Measurements from ENCODE around the gene FOSL2. TPM values are rescaled to one million over a fixed set of nuclear protein-coding genes. Genes with fewer than 3 reads are reported as not detected.

Gene FOSL2
- total RNA-seq, 1 experiment from 2014 or later, result 44.8 TPM

DNA sequence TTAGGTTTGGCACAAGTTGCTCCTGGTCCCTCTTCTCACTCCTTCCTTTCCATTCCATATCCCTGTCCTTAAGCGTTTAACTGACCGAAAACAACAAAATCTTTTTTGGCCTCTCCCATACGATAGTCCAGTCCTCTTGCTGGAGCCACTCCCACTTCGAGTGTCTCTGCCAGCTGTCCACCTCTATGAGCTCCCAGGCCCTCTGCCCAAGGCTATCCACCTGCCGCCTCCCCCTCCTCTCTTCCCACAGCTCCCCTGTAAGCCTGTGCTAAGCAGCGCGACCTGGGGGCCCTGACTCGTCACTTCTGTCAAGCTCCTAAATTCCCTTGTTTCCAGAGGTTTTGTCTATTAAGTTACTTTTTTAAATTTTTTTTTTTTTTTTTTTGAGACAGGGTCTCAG is 47.0 kb upstream of the FOSL2 start:
- Histone ChIP-seq H3K79me2 (ENCODE audit: insufficient read depth, low read length) (no peaks in the 10 kb centered on the region), H3K4me2 (ENCODE audit: low read length) (no peak overlapping the region), H3K27me3 (ENCODE audit: insufficient read depth, low read length) (no peaks in the 10 kb centered on the region), H3K4me3 (replicated peaks in 1 of 2; ENCODE audit: low read depth in 1 of 2, low read length in 2 of 2) (no peak overlapping the region), H4K20me1 (ENCODE audit: insufficient read depth) (no peaks in the 10 kb centered on the region), H2AFZ (ENCODE audit: low read depth, low read length, poor library complexity, severe bottlenecking) (no peak overlapping the region), H3K9ac (ENCODE audit: low read length) (no peak overlapping the region), H3K4me1 (ENCODE audit: control insufficient read depth in 1 of 2, insufficient read depth in 2 of 2, low read length in 2 of 2) (peaks cover 4 to 10% of the 10 kb centered on the region in 2 experiments; a peak in 3 of 4 replicates), H3K36me3 (ENCODE audit: control insufficient read depth in 1 of 2, insufficient read depth in 2 of 2, low read length in 2 of 2) (no peaks in the 10 kb centered on the region), H3K27ac (ENCODE audit: low read depth, low read length) (no peak overlapping the region), H3K9me3 (ENCODE audit: control insufficient read depth in 1 of 2, insufficient read depth in 1 of 2, low read depth in 1 of 2, low read length in 2 of 2) (no peaks in the 10 kb centered on the region), H3K9me2 (ENCODE audit: insufficient read depth) (no peaks in the 10 kb centered on the region)
- ATAC-seq (no peak), DNase-seq (ENCODE audit: low read depth, low spot score) (no peak)
- ChIA-PET CTCF (no interaction called here), POLR2A (no interaction called here), RAD21 (ENCODE audit: low non-redundant PET in 1 of 2, low total read pairs in 2 of 2, uncharacterized antibody in 2 of 2, unreplicated experiment in 2 of 2) (no interaction called here)
- TF ChIP-seq, protein P1, sequence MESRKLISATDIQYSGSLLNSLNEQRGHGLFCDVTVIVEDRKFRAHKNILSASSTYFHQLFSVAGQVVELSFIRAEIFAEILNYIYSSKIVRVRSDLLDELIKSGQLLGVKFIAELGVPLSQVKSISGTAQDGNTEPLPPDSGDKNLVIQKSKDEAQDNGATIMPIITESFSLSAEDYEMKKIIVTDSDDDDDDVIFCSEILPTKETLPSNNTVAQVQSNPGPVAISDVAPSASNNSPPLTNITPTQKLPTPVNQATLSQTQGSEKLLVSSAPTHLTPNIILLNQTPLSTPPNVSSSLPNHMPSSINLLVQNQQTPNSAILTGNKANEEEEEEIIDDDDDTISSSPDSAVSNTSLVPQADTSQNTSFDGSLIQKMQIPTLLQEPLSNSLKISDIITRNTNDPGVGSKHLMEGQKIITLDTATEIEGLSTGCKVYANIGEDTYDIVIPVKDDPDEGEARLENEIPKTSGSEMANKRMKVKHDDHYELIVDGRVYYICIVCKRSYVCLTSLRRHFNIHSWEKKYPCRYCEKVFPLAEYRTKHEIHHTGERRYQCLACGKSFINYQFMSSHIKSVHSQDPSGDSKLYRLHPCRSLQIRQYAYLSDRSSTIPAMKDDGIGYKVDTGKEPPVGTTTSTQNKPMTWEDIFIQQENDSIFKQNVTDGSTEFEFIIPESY (IDR thresholded peaks at IDR 0.05; ENCODE audit: extremely low read depth, insufficient replicate concordance, low read length), result no peak
- TF ChIP-seq, protein P2, sequence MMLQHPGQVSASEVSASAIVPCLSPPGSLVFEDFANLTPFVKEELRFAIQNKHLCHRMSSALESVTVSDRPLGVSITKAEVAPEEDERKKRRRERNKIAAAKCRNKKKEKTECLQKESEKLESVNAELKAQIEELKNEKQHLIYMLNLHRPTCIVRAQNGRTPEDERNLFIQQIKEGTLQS (IDR thresholded peaks at IDR 0.05), result no peak
- TF ChIP-seq CBX3 (IDR thresholded peaks at IDR 0.05; ENCODE audit: low read depth), result no peak
- no TSS peak for BruUV-seq (replicated peaks)
- intact Hi-C loops (cut with micrococcal nuclease), result no loop called here

DNA sequence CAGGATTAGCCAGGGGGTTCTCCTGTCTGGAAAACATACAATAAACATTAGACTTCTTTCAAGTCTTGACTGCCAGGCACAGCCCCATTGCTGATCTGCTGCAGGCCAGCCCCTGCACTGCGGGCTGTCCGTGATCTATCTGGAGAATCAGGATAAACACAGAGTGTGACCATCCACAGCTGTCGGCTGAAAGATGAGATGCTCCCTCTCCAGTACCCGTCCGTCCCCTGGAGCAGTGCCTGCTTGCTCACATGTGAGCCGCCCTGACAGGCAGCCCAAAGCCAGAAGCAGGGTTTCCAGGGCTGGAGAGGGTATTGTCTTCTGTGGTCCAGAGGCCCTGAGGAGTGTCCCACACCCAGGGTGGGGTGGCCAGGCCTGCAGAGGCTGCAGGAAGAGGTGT is 46.1 kb upstream of the FOSL2 start:
- Histone ChIP-seq H3K27ac (ENCODE audit: low read depth, low read length) (no peak overlapping the region), H3K9ac (ENCODE audit: low read length) (no peak overlapping the region), H3K9me2 (ENCODE audit: insufficient read depth) (no peaks in the 10 kb centered on the region), H3K27me3 (ENCODE audit: insufficient read depth, low read length) (no peaks in the 10 kb centered on the region), H3K9me3 (ENCODE audit: control insufficient read depth in 1 of 2, insufficient read depth in 1 of 2, low read depth in 1 of 2, low read length in 2 of 2) (no peaks in the 10 kb centered on the region), H4K20me1 (ENCODE audit: insufficient read depth) (no peaks in the 10 kb centered on the region), H3K4me1 (ENCODE audit: control insufficient read depth in 1 of 2, insufficient read depth in 2 of 2, low read length in 2 of 2) (peaks cover 4 to 10% of the 10 kb centered on the region in 2 experiments; a peak in 3 of 4 replicates), H3K4me3 (replicated peaks in 1 of 2; ENCODE audit: low read depth in 1 of 2, low read length in 2 of 2) (no peak overlapping the region), H3K36me3 (ENCODE audit: control insufficient read depth in 1 of 2, insufficient read depth in 2 of 2, low read length in 2 of 2) (no peaks in the 10 kb centered on the region), H2AFZ (ENCODE audit: low read depth, low read length, poor library complexity, severe bottlenecking) (no peak overlapping the region), H3K79me2 (ENCODE audit: insufficient read depth, low read length) (no peaks in the 10 kb centered on the region), H3K4me2 (ENCODE audit: low read length) (no peak overlapping the region)
- DNase-seq (ENCODE audit: low read depth, low spot score), result no peak
- BruUV-seq (replicated peaks), result no TSS peak
- ChIA-PET POLR2A (no interaction called here), RAD21 (ENCODE audit: low non-redundant PET in 1 of 2, low total read pairs in 2 of 2, uncharacterized antibody in 2 of 2, unreplicated experiment in 2 of 2) (no interaction called here), CTCF (no interaction called here)
- TF ChIP-seq RAD21 (IDR thresholded peaks at IDR 0.05; ENCODE audit: low read depth), result no peak
- no peak for TF ChIP-seq TCF7L2 (IDR thresholded peaks at IDR 0.05; ENCODE audit: borderline replicate concordance, extremely low read depth, insufficient read depth, insufficient read length)
- no peak for TF ChIP-seq EZH2phosphoT487 (IDR thresholded peaks at IDR 0.05; ENCODE audit: borderline replicate concordance)
- TF ChIP-seq, protein P1 (IDR thresholded peaks at IDR 0.05; ENCODE audit: extremely low read depth, insufficient replicate concordance, low read length), result no peak
- no peak for TF ChIP-seq EZH2 (IDR thresholded peaks at IDR 0.05)
- TF ChIP-seq EGR1 (IDR thresholded peaks at IDR 0.05; ENCODE audit: low read depth), result no peak
- TF ChIP-seq, protein P3, sequence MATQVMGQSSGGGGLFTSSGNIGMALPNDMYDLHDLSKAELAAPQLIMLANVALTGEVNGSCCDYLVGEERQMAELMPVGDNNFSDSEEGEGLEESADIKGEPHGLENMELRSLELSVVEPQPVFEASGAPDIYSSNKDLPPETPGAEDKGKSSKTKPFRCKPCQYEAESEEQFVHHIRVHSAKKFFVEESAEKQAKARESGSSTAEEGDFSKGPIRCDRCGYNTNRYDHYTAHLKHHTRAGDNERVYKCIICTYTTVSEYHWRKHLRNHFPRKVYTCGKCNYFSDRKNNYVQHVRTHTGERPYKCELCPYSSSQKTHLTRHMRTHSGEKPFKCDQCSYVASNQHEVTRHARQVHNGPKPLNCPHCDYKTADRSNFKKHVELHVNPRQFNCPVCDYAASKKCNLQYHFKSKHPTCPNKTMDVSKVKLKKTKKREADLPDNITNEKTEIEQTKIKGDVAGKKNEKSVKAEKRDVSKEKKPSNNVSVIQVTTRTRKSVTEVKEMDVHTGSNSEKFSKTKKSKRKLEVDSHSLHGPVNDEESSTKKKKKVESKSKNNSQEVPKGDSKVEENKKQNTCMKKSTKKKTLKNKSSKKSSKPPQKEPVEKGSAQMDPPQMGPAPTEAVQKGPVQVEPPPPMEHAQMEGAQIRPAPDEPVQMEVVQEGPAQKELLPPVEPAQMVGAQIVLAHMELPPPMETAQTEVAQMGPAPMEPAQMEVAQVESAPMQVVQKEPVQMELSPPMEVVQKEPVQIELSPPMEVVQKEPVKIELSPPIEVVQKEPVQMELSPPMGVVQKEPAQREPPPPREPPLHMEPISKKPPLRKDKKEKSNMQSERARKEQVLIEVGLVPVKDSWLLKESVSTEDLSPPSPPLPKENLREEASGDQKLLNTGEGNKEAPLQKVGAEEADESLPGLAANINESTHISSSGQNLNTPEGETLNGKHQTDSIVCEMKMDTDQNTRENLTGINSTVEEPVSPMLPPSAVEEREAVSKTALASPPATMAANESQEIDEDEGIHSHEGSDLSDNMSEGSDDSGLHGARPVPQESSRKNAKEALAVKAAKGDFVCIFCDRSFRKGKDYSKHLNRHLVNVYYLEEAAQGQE (IDR thresholded peaks at IDR 0.05; ENCODE audit: low read depth), result no peak
- TF ChIP-seq YY1 (IDR thresholded peaks at IDR 0.05; ENCODE audit: extremely low read depth, insufficient replicate concordance, low read depth, low read length), result no peak
- TF ChIP-seq, protein P4, sequence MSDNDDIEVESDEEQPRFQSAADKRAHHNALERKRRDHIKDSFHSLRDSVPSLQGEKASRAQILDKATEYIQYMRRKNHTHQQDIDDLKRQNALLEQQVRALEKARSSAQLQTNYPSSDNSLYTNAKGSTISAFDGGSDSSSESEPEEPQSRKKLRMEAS (IDR thresholded peaks at IDR 0.05), result no peak
- TF ChIP-seq POLR2A (IDR thresholded peaks at IDR 0.05; ENCODE audit: borderline replicate concordance, extremely low read depth, insufficient read depth, insufficient read length), result no peak
- no peak for ATAC-seq
- intact Hi-C loops (cut with micrococcal nuclease), result no loop called here

All from HCT116 (cell line).